Caco-2 (cell line): ENCODE data around the gene RPS6KA3. TPM values are rescaled to one million over a fixed set of nuclear protein-coding genes. Genes with fewer than 3 reads are reported as not detected.

ENCODE experiments used
- BruUV-seq: library from RNA; stranded (reverse); fragments of 400-500 nt; replicated peaks from 2 replicates; lab custom pipeline; 2021; lab: Mats Ljungman, UMichigan
- CTCF ChIA-PET: fragments of 300-600 bp; sonication (Branson Sonifier 250); formaldehyde crosslinking; loops from one replicate; lab custom pipeline; 2022; ENCODE audit warnings: antibody characterized with exemption; lab: Charles Lee
- POLR2A ChIA-PET: fragments of 300-600 bp; sonication (Branson Sonifier 250); formaldehyde crosslinking; loops from one replicate; lab custom pipeline; 2022; ENCODE audit warnings: antibody characterized with exemption; lab: Charles Lee
- DNase-seq, 2 experiments: peaks; one replicate each; pipeline versions ENCODE4 v3.0.0 to v3.0.0-alpha.2; 2020 to 2022
- H3K27me3 ChIP-seq: replicated peaks from 2 replicates; pipeline ENCODE4 v1.6.0; 2011; ENCODE audit warnings: low read length; ENCODE audit not compliant: control insufficient read depth, insufficient read depth
- H3K36me3 ChIP-seq: 2 replicates; pipeline ENCODE4 v1.5.1; 2011; ENCODE audit warnings: low read length; ENCODE audit not compliant: control insufficient read depth, insufficient read depth
- H3K4me1 ChIP-seq: fragments of 250-450 bp; sonication (Bioruptor Pico); 2 replicates; pipeline ENCODE4 v1.5.1; 2020; ENCODE audit warnings: mild to moderate bottlenecking
- H3K4me3 ChIP-seq: 2 replicates; pipeline ENCODE4 v1.5.1; 2011; ENCODE audit warnings: low read depth, mild to moderate bottlenecking, control low read depth, low read length
- H3K9me3 ChIP-seq: fragments of 250-450 bp; sonication (Bioruptor Pico); 2 replicates; pipeline ENCODE4 v1.5.1; 2020; ENCODE audit warnings: mild to moderate bottlenecking, moderate library complexity
- H3K27ac Mint-ChIP-seq: one replicate; pipeline ENCODE4 v1.8.0; 2022; ENCODE audit warnings: mixed read lengths; ENCODE audit not compliant: unreplicated experiment
- H3K27me3 Mint-ChIP-seq: one replicate; pipeline ENCODE4 v1.8.0; 2022; ENCODE audit warnings: mixed read lengths; ENCODE audit not compliant: insufficient read depth, unreplicated experiment
- H3K36me3 Mint-ChIP-seq: one replicate; pipeline ENCODE4 v1.8.0; 2022; ENCODE audit warnings: mild to moderate bottlenecking, mixed read lengths; ENCODE audit not compliant: insufficient read depth, unreplicated experiment
- H3K4me1 Mint-ChIP-seq: one replicate; pipeline ENCODE4 v1.8.0; 2022; ENCODE audit warnings: low read depth, mixed read lengths; ENCODE audit not compliant: unreplicated experiment
- H3K4me3 Mint-ChIP-seq: one replicate; pipeline ENCODE4 v1.8.0; 2022; ENCODE audit warnings: mild to moderate bottlenecking, moderate library complexity, mixed read lengths; ENCODE audit not compliant: unreplicated experiment
- H3K9me3 Mint-ChIP-seq: one replicate; pipeline ENCODE4 v1.8.0; 2022; ENCODE audit warnings: mixed read lengths; ENCODE audit not compliant: unreplicated experiment
- intact Hi-C: fragments of 100-400 bp; cut with micrococcal nuclease; formaldehyde crosslinking; loops from one replicate; pipeline ENCODE4 v1.10.0; 2022; ENCODE audit not compliant: unreplicated experiment
- total RNA-seq: library from RNA; stranded (reverse); gene quantifications from 2 replicates; pipeline ENCODE4 v1.2.3, GENCODE V29; 2022
- TF ChIP-seq, protein P1 (sequence below), 2 experiments: fragments of 200-600 bp in 1 of 2; IDR thresholded peaks; 1 replicate in 1 of 2; 2 replicates in 1 of 2; pipeline versions ENCODE4 v1.5.1 to v1.8.0; 2011 to 2022; ENCODE audit warnings: antibody characterized with exemption in 1 of 2, control low read depth in 1 of 2, inconsistent platforms in 1 of 2, low read depth in 1 of 2, low read length in 1 of 2, mild to moderate bottlenecking in 1 of 2, moderate library complexity in 1 of 2; ENCODE audit not compliant: insufficient read depth in 1 of 2, severe bottlenecking in 1 of 2, unreplicated experiment in 1 of 2

RPS6KA3 gene
- total RNA-seq, 1 experiment from 2014 or later, result 104 TPM

DNA sequence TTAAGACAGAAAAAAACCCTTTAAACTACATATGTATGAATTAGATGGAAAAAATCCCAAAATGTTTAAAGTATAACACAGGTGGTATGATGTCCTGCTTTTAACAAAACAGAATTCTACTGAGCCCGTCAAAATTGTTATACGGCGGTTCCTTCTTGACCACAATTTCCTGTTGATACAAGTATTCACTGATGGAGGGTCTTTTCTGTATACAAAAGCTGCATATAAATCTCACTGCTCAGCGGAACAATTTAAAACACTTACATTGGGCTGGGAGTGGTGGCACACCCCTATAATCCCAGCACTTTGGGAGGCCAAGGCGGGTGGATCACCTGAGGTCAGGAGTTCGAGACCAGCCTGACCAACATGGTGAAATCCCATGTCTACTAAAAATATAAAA lies 62.4 kb downstream of the RPS6KA3 start:
- no peak overlapping the region for H3K27ac Mint-ChIP-seq
- Histone ChIP-seq H3K4me1 (no peaks in the 10 kb centered on the region), H3K36me3 (no peaks in the 10 kb centered on the region; the same call in 1 of the 2 replicates), H3K9me3 (no peaks in the 10 kb centered on the region), H3K27me3 (no peaks in the 10 kb centered on the region), H3K4me3 (no peak overlapping the region)
- no peaks in the 10 kb centered on the region for H3K9me3 Mint-ChIP-seq
- no peak overlapping the region for H3K4me3 Mint-ChIP-seq
- TF ChIP-seq, protein P1, sequence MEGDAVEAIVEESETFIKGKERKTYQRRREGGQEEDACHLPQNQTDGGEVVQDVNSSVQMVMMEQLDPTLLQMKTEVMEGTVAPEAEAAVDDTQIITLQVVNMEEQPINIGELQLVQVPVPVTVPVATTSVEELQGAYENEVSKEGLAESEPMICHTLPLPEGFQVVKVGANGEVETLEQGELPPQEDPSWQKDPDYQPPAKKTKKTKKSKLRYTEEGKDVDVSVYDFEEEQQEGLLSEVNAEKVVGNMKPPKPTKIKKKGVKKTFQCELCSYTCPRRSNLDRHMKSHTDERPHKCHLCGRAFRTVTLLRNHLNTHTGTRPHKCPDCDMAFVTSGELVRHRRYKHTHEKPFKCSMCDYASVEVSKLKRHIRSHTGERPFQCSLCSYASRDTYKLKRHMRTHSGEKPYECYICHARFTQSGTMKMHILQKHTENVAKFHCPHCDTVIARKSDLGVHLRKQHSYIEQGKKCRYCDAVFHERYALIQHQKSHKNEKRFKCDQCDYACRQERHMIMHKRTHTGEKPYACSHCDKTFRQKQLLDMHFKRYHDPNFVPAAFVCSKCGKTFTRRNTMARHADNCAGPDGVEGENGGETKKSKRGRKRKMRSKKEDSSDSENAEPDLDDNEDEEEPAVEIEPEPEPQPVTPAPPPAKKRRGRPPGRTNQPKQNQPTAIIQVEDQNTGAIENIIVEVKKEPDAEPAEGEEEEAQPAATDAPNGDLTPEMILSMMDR (IDR thresholded peaks at IDR 0.05; ENCODE audit: insufficient read depth in 1 of 2, low read depth in 1 of 2, low read length in 1 of 2, severe bottlenecking in 1 of 2, unreplicated experiment in 1 of 2), result no peak
- BruUV-seq, result no TSS peak
- POLR2A ChIA-PET, result no interaction called here
- H3K4me1 Mint-ChIP-seq, result no peaks in the 10 kb centered on the region
- DNase-seq, result no peak
- H3K36me3 Mint-ChIP-seq, result peaks cover 52% of the 10 kb centered on the region
- no peaks in the 10 kb centered on the region for H3K27me3 Mint-ChIP-seq
- intact Hi-C loops, result no loop called here
- CTCF ChIA-PET, result no interaction called here

DNA sequence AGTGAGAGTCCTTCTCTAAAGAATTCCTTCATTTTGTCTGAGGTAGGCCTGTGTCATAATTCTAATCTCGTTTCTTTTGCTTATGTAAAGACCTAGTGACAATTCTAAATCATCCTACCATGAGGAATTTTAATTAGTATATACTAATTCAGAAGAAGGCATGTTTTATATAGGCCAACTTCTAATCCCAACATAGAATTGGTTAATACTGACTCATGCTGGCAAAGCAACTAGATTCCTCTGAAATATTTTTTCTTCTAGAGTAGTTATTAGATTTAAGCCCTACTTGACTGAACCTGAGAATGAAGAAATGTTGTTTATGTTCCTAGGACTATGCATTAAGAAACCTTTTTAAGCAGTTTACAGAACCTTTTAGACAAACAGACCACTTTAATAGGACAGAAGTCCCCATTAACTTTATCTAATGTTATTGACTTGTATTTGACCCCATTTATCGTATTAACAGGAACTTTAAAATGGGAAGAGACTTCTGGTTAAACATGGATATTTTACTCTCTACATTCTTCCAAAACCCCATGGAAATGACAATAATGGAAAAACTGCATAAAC lies 69.0 kb downstream of the RPS6KA3 start:
- no peak for DNase-seq
- Histone ChIP-seq H3K27me3 (no peaks in the 10 kb centered on the region), H3K36me3 (no peaks in the 10 kb centered on the region), H3K4me3 (no peak overlapping the region), H3K4me1 (no peaks in the 10 kb centered on the region), H3K9me3 (no peaks in the 10 kb centered on the region)
- intact Hi-C loops, result no loop called here
- H3K4me1 Mint-ChIP-seq, result no peaks in the 10 kb centered on the region
- POLR2A ChIA-PET, result no interaction called here
- TF ChIP-seq, protein P1 (IDR thresholded peaks at IDR 0.05; ENCODE audit: insufficient read depth in 1 of 2, low read depth in 1 of 2, low read length in 1 of 2, severe bottlenecking in 1 of 2, unreplicated experiment in 1 of 2), result no peak
- no peaks in the 10 kb centered on the region for H3K9me3 Mint-ChIP-seq
- no peak overlapping the region for H3K4me3 Mint-ChIP-seq
- peaks cover 35% of the 10 kb centered on the region for H3K36me3 Mint-ChIP-seq
- no peaks in the 10 kb centered on the region for H3K27me3 Mint-ChIP-seq
- CTCF ChIA-PET, result no interaction called here
- no TSS peak for BruUV-seq
- H3K27ac Mint-ChIP-seq, result no peak overlapping the region

DNA sequence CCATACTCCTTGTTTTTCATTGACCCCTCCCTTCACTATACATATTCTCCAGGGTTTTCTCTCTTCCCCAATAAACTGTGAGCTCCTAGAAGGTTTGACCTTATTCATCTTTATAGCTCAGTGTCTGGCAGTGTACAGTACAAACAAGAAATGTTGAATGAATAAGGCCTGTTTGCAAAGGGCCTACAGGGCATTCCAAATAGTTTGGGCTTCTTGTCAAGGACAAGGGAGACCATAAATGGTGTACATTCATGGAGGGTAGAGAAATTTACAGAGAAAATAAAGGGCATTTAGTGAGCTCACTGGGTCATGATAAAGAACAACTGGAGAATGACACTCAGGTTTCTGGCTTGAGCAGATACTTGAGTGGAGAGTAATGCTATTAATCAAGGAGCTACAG lies 77.5 kb downstream of the RPS6KA3 start:
- no peak overlapping the region for H3K4me3 Mint-ChIP-seq
- POLR2A ChIA-PET, result no interaction called here
- no peaks in the 10 kb centered on the region for H3K27me3 Mint-ChIP-seq
- H3K36me3 ChIP-seq, result no peaks in the 10 kb centered on the region; the same call in 1 of the 2 replicates
- peaks cover 69% of the 10 kb centered on the region for H3K36me3 Mint-ChIP-seq
- no peak overlapping the region for H3K4me3 ChIP-seq
- TF ChIP-seq, protein P1 (IDR thresholded peaks at IDR 0.05; ENCODE audit: insufficient read depth in 1 of 2, low read depth in 1 of 2, low read length in 1 of 2, severe bottlenecking in 1 of 2, unreplicated experiment in 1 of 2), result no peak
- H3K27ac Mint-ChIP-seq, result no peak overlapping the region
- H3K27me3 ChIP-seq, result no peaks in the 10 kb centered on the region
- BruUV-seq, result no TSS peak
- CTCF ChIA-PET, result no interaction called here
- H3K4me1 ChIP-seq, result no peaks in the 10 kb centered on the region
- H3K9me3 Mint-ChIP-seq, result no peaks in the 10 kb centered on the region
- intact Hi-C loops, result no loop called here
- H3K9me3 ChIP-seq, result no peaks in the 10 kb centered on the region
- no peak for DNase-seq
- H3K4me1 Mint-ChIP-seq, result no peaks in the 10 kb centered on the region
